ENCODE results near the gene HOMER1. TPM values are rescaled to one million over a fixed set of nuclear protein-coding genes. Genes with fewer than 3 reads are reported as not detected.

HOMER1 gene
- total and polyA plus RNA-seq, 2 of the 4 experiments (the other 2 are of a cell fraction) = 1.9 to 6.8 TPM

DNA sequence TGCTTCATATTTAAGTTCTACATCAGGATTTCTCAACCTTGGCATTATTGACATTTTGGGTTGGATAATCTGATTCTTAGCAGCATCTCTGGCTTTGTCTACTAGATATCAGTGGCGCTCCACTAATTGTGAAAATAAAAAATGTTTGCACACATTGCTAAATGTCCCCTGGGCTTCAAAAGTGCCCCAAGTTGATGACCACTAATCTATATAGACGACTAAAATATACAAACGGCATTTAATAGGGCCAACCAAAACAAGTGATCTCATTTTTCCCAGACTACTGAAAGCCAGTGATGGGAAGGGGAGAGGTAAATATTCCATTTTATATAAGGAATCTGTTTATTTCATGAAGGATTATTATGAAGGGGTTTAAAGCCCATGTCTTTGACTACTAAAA lies 118.6 kb downstream of the HOMER1 start:
- intact Hi-C loops (cut with micrococcal nuclease) = no loop called here

More for the DNA sequence above, 118.6 kb downstream of the HOMER1 start:
- Histone ChIP-seq H3K27me3 (ENCODE audit: control insufficient read depth, insufficient read depth, low read length) (no peaks in the 10 kb centered on the region), H2BK20ac (ENCODE audit: low read depth, low read length) (no peak overlapping the region), H3K9ac (ENCODE audit: low read depth, low read length) (no peak overlapping the region), H3K4me1 (ENCODE audit: control insufficient read depth, insufficient read depth, low read length) (no peaks in the 10 kb centered on the region), H4K20me1 (ENCODE audit: insufficient read depth, low read length) (no peaks in the 10 kb centered on the region), H4K5ac (ENCODE audit: low read depth, low read length) (no peak overlapping the region), H2AK5ac (ENCODE audit: low read depth, low read length) (no peak overlapping the region), H4K91ac (ENCODE audit: insufficient read depth, low read depth, low read length) (no peak overlapping the region), H3K79me1 (ENCODE audit: low read depth in 1 of 2, low read length in 2 of 2) (no peaks in the 10 kb centered on the region), H2BK15ac (ENCODE audit: low read depth, low read length) (no peak overlapping the region), H3K9me1 (ENCODE audit: insufficient read depth, low read length) (0 out of 2 replicates have a peak, but pooled peaks cover 2% of the 10 kb centered on the region), H3K18ac (ENCODE audit: low read depth, low read length) (no peak overlapping the region), H2BK5ac (ENCODE audit: low read depth, low read length, poor library complexity, severe bottlenecking) (no peak overlapping the region), H3K4me2 (ENCODE audit: low read depth, low read length) (no peak overlapping the region), H3K56ac (ENCODE audit: extremely low read depth, insufficient read depth, low read length) (no peak overlapping the region), H2AFZ (replicated peaks; ENCODE audit: low read length, poor library complexity) (no peak overlapping the region), H3K23ac (ENCODE audit: low read depth, low read length) (no peak overlapping the region), H3K4me3 (ENCODE audit: insufficient read depth, low read depth, low read length) (no peak overlapping the region), H3K9me3 (ENCODE audit: control insufficient read depth, insufficient read depth, low read length) (no peaks in the 10 kb centered on the region), H2AK9ac (replicated peaks; ENCODE audit: low read depth, low read length, poor library complexity) (no peak overlapping the region), H3K27ac (ENCODE audit: insufficient read depth, low read length) (no peak overlapping the region), H3K4ac (ENCODE audit: low read depth, low read length) (no peak overlapping the region), H2BK120ac (ENCODE audit: low read depth, low read length) (no peak overlapping the region), H3K36me3 (ENCODE audit: control insufficient read depth, insufficient read depth, low read length) (no peaks in the 10 kb centered on the region; the same call in 1 of the 2 replicates), H3K14ac (replicated peaks; ENCODE audit: low read depth, low read length) (no peak overlapping the region), H4K8ac (ENCODE audit: low read depth in 2 of 2, low read length in 2 of 2) (no peak overlapping the region)
- TF ChIP-seq, protein P1, sequence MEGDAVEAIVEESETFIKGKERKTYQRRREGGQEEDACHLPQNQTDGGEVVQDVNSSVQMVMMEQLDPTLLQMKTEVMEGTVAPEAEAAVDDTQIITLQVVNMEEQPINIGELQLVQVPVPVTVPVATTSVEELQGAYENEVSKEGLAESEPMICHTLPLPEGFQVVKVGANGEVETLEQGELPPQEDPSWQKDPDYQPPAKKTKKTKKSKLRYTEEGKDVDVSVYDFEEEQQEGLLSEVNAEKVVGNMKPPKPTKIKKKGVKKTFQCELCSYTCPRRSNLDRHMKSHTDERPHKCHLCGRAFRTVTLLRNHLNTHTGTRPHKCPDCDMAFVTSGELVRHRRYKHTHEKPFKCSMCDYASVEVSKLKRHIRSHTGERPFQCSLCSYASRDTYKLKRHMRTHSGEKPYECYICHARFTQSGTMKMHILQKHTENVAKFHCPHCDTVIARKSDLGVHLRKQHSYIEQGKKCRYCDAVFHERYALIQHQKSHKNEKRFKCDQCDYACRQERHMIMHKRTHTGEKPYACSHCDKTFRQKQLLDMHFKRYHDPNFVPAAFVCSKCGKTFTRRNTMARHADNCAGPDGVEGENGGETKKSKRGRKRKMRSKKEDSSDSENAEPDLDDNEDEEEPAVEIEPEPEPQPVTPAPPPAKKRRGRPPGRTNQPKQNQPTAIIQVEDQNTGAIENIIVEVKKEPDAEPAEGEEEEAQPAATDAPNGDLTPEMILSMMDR (conservative IDR thresholded peaks at IDR 0.05; ENCODE audit: low read depth, low read length) = no peak
- TF ChIP-seq, protein P2, sequence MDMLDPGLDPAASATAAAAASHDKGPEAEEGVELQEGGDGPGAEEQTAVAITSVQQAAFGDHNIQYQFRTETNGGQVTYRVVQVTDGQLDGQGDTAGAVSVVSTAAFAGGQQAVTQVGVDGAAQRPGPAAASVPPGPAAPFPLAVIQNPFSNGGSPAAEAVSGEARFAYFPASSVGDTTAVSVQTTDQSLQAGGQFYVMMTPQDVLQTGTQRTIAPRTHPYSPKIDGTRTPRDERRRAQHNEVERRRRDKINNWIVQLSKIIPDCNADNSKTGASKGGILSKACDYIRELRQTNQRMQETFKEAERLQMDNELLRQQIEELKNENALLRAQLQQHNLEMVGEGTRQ (IDR thresholded peaks at IDR 0.05; ENCODE audit: low read depth, low read length) = no peak
- TF ChIP-seq CEBPB (IDR thresholded peaks at IDR 0.05; ENCODE audit: low read depth, low read length) (no peak), RAD21 (IDR thresholded peaks at IDR 0.05; ENCODE audit: low read length) (no peak), MAFK (IDR thresholded peaks at IDR 0.05; ENCODE audit: low read depth, low read length) (no peak), FOS (IDR thresholded peaks at IDR 0.05; ENCODE audit: low read depth, low read length) (no peak), SMC3 (IDR thresholded peaks at IDR 0.05; ENCODE audit: low read depth, low read length) (no peak), RFX5 (IDR thresholded peaks at IDR 0.05; ENCODE audit: low read depth, low read length) (no peak), MXI1 (IDR thresholded peaks at IDR 0.05; ENCODE audit: borderline replicate concordance, low read depth, low read length) (no peak), CHD1 (IDR thresholded peaks at IDR 0.05; ENCODE audit: low read depth, low read length) (no peak), BHLHE40 (IDR thresholded peaks at IDR 0.05; ENCODE audit: low read depth, low read length) (no peak), MAZ (IDR thresholded peaks at IDR 0.05; ENCODE audit: borderline replicate concordance, low read depth, low read length) (no peak), POLR2A (IDR thresholded peaks at IDR 0.05; ENCODE audit: low read depth, low read length) (no peak)
- TF ChIP-seq, protein P3, sequence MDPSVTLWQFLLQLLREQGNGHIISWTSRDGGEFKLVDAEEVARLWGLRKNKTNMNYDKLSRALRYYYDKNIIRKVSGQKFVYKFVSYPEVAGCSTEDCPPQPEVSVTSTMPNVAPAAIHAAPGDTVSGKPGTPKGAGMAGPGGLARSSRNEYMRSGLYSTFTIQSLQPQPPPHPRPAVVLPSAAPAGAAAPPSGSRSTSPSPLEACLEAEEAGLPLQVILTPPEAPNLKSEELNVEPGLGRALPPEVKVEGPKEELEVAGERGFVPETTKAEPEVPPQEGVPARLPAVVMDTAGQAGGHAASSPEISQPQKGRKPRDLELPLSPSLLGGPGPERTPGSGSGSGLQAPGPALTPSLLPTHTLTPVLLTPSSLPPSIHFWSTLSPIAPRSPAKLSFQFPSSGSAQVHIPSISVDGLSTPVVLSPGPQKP (IDR thresholded peaks at IDR 0.05; ENCODE audit: borderline replicate concordance, low read depth, low read length) = no peak
- POLR2A ChIA-PET (ENCODE audit: unreplicated experiment) = no interaction called here
- dilution Hi-C loops (cut with HindIII; ENCODE audit: low sequenced_read_pairs, unreplicated experiment) = no loop called here
- DNase-seq (no peak), ATAC-seq (ENCODE audit: low read depth) (no peak)
- in situ Hi-C loops (cut with MboI; ENCODE audit: low sequenced_read_pairs) = no loop called here
- no CpG with 5 or more reads among the region's 3 CpGs for WGBS, 2 experiments (ENCODE audit: extremely low coverage in 2 of 2, insufficient read length in 1 of 2)
- CTCF ChIA-PET = no interaction called here
- no TSS peak for BruUV-seq (replicated peaks)
